Measurements from ENCODE around the gene STK35.

The STK35 gene

GRCh38 chr20:2108498-2108897 lies 6.9 kb downstream of the STK35 start:
- DNase-seq (ENCODE audit: low read depth): no peak

GRCh38 chr20:2108987-2109386 lies 7.4 kb downstream of the STK35 start:
- DNase-seq (ENCODE audit: low read depth): no peak

DNA sequence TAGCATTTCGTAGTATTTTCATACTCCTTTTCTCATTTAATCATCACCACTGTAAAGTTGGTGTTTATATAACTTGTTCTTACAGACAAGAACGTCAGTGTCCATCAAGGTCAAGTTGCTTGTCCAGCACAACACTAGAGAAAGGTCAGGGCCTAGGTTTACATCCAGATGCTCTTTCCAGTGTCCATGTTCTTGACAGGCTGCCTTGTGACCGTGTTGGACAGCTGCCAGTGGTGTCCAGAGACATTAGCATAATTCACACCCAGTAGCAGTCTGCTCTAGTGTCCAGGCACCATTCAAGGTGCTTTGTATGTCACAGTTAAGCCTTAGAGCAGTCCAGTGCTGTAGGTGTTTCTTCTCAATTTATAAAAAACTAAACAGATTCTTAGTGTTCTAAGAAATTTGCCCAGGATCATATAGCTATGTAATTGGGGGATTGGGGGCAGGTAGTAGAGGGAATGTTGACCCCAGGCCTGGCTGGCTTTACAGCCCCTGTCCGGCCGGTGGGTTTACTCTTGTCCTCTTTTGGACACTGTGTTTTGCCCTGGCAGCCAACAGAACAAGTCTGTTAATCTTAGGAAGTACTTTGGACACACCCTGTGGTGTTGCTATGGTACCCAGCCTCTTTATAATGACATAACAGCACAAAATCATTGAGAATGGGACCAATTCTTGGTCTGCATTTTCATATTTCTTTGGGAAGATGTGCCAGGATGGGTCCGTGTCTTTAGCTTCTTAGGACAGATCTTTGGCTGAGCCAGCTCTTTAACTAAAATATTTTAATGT lies 8.0 kb downstream of the STK35 start:
- no peak for DNase-seq (ENCODE audit: low read depth)

DNA sequence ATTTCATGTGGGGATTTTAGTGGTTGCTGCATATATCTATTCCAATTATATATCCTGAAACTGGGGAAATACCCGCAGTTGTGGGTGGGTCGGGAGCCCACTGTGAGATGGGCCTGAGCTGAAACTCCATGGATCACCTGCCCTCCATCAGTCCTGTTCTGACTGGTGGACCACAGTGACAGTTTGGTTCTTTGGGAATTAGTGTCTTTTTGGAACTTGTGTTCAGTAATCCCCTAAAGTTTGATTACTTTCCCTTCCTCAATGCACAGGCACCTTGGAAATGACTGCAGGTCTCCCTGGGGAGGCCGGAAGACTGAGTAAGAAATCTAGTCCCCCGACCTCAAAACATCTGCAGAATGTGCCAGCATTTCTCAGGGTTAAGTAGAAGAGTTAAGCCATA lies 11.3 kb downstream of the STK35 start:
- no peak for DNase-seq (ENCODE audit: low read depth)

GRCh38 chr20:2114127-2114959 lies 12.7 kb downstream of the STK35 start:
- DNase-seq (ENCODE audit: low read depth): no peak

DNA sequence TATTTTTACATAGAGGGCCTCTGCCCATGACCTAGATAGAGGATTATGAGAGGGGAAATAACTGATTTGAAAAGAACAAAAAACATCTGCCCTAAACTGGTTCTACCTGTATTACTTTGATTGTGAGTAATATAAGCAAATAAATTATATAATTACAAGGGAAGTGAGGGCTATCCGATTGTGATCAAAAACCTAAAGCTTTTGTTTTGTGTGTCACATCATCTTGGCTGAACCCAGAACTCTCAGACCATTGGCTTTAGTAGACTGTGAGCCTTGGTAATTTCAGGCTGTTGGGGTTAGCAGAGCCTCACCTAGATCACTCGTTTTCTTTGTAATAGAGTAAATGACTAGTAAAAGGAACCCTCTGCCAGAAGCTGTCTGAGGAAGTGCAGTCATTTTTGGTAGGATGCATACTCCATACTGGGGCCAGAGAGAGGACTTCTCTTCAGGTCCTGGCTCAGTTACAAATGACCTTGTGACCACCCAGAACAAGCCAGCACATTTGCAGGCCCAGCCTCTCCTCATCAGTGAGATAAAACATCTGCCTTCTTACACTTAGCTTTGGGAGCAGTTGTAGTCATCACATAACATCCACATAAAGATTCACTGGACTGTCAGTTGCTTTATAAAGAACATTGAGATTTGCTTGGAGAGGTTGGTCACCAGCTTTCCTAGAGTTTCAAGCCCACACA lies 13.5 kb downstream of the STK35 start:
- DNase-seq (ENCODE audit: low read depth): no peak

GRCh38 chr20:2116170-2116940 lies 14.7 kb downstream of the STK35 start:
- DNase-seq (ENCODE audit: low read depth): no peak

DNA sequence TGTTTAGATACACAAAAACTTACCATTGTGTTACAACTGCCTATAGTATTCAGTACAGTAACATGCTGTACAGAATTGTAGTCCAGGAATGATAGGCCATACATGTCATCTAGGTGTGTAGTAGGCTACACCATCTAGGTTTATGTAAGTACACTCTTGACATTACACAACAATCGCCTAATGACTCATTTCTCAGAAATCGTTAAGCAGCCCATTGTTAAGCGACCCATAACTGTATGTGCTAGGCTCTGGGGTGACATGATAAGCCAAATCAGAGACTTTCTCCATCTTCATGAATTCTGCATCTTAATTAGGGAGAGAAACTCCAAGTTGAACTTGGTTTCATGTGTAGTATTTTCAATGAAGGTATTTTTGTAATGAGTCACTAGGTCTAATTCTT lies 17.2 kb downstream of the STK35 start:
- DNase-seq (ENCODE audit: low read depth): no peak

GRCh38 chr20:2122936-2123335 lies 21.3 kb downstream of the STK35 start:
- DNase-seq (ENCODE audit: low read depth): no peak

GRCh38 chr20:2123720-2124119 lies 22.1 kb downstream of the STK35 start:
- DNase-seq (ENCODE audit: low read depth): no peak

DNA sequence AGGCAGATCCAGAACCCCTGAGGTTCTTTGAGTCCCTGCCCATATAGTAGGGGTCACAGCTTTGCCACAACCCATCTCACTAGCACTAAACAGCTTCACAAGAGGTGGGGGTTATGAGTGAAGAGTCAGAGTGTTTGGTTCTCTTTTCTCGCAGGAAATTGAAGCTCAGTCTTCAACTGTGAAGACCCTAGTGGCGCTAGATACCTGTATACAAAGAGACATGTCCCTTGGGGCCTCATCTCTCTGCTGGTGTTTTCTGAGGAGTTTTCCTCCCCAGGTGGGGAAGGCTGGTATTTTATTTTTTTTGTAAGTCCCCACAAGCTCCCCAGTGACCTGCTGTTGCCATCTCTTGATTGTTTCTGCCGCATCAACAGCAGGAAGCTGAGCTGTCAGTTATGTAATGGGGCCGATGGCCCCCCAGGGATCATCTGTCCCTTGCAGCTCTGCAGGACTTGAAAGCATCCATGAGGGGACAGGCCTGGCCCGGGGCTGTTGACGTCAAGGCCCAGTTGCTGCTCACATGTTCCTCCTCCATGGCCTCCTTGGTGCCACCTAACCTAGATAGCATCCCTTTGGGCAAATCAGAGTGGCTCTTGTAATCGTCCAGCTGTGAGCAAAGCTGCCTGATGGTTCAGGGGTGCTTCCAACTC lies 23.1 kb downstream of the STK35 start:
- DNase-seq (ENCODE audit: low read depth): no peak

DNA sequence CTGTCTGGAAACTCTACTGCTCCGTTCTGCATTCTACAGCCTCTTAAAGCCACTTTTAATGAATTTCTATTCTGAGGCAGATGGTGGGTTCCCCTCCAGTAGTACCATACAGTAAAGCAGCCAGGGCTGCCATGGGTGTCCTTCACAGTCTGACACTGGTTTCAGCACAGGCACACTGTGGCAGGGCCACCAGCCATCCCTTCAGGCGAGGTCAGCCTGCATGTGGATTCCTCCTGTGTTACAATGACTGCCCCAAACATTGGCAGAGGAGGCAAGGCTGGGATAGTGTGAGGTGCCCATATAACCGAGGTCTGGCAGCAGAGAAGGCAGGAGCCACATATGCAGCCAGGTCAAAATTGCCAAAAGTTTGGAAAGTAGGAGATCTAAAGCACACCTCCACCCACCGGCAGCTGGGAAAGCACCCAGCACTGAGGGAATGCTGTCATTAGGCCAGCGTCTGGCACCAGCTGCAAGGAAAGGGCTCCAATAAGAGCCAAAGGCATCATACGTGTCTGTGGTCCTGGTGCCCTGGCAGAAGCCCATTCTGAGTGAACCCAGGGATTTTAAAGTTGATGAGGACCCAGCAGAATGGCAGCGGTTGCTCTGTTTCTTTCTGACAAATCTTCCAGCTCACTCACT lies 24.0 kb downstream of the STK35 start:
- no peak for DNase-seq (ENCODE audit: low read depth)

DNA sequence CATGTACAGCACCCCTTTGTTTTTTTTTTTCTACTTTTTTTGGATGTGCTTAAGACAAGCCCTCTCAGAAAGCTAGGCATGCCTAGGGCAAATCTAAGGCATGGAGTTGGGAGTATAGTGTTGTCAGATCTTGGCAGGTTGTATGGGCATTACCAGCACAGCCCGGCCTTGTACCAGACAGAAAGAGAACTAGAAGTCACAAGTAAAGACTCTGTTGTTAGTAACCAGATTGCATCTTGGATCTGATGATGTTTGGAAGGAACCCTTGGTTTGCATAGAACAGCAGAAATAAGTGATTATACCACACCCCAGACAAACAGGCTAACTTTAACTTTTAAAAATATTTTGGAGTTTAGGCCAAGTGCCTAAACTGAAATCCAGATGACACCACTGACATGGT lies 25.6 kb downstream of the STK35 start:
- DNase-seq (ENCODE audit: low read depth): no peak

GRCh38 chr20:2128542-2128941 lies 26.9 kb downstream of the STK35 start:
- no peak for DNase-seq (ENCODE audit: low read depth)

DNA sequence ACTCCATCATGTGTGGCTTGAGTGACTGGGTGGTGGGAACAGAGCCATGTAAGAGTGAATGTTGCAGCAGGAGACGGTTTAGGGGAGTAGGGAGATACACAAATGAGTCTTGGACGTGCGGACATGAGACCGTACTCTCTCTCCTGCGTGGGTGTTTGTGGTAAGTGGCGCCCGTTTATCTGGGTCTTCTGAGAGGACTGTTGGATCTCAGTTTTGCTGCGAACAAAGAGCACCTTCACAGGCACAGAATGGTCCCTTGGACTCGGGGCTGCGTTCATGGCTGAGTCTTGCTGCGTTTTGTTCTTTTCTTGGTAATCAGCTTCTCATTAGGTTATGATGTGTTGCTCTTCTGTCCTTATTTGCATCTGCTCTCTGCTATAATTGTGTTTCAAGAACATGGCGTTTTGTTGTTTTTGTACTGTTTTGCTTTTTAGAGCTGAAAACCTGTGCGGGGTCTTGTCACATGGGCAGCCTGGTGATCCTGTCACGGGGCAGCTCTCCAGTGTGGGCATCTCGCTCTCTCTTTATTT lies 28.5 kb downstream of the STK35 start:
- no peak for DNase-seq (ENCODE audit: low read depth)

DNA sequence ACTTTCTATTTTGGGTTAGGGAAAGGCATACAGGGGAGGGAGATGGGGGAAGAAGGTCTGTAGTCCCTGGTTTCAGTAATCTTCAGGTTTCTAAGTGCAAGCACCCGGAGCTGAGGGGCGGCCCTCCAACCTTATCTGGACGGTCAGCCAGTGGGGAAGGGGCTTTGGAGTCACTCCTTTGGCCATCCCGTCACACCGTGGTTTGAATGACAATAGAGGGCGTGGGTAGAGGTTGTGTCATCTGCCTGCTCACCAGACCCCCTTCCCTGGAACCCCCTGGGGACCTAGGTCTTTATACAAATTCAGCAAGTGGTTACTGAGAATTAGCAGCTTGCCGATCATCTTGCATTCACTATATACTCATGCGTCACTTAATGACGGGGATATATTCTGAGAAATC lies 29.1 kb downstream of the STK35 start:
- DNase-seq (ENCODE audit: low read depth): no peak

- DNase-seq (ENCODE audit: low read depth): no peak
These were observed 29.7 kb downstream of the STK35 start for GRCh38 chr20:2131366-2131765.

DNA sequence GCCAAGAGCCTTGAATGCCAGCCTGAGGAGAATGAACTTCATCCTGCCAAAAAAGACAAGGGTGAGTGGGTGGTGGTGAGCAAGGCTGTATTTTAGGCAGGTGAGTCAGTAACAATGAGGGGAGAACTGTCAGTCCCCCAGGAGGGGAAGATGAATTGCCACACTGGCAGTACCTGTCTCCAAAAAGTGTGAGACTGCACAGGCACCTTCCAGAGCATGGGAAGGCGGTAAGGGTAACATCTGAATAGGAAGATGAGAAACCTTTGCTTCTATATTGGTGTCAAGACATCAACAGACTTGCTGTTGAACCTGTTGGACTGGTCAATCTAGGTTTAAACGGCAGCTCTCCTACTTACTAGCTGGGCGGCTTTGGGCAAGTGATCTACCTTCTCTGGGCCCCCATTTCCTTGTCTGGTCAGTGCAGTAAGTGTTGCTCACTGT lies 30.9 kb downstream of the STK35 start:
- no peak for DNase-seq (ENCODE audit: low read depth)

- no peak for DNase-seq (ENCODE audit: low read depth)
These were observed 31.9 kb downstream of the STK35 start for GRCh38 chr20:2133318-2134183.

GRCh38 chr20:2135013-2135412 lies 33.4 kb downstream of the STK35 start:
- DNase-seq (ENCODE audit: low read depth): no peak
